GM19193 (cell line): ENCODE data around the gene ITGA11.

Experiments used
- POLR2A ChIP-seq: IDR thresholded peaks from 4 replicates; pipeline ENCODE4 v1.6.1; 2011; ENCODE audit not compliant: insufficient read depth, insufficient read length; ENCODE audit errors: extremely low read depth

The ITGA11 gene

DNA sequence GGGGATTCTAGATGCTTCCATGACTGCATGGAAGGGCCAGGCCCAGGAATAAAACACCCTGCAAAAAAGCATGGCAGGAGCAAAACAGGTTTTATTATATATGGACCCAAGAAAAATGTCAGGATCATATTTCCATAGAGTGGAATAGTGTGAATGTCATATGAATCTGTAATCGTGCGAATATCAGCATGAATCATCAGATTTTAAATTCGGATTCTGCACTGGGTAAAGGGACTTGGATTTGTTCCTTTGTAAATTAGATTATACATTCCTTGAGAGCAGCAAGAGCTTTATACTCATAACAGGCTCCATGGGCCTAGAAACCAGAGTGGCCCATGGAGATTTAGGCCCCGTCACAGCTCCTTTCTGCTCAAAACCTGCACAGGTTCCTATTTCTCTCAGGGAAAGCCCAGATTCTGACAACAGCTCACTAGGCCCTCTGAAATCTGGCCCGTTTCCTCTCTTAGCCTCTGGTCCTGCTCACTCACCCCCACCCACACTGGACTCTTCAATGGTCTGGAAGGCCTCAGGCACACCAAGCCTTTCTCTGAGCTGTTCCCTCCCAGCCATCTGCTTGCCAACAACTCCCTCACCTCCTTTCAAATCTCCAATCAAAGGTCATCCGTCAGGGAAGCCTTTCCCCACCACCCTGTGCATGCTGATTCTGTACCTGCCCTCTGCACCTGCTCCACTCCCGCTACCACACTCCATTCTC lies 78.4 kb downstream of the ITGA11 start:
- TF ChIP-seq POLR2A = no peak

DNA sequence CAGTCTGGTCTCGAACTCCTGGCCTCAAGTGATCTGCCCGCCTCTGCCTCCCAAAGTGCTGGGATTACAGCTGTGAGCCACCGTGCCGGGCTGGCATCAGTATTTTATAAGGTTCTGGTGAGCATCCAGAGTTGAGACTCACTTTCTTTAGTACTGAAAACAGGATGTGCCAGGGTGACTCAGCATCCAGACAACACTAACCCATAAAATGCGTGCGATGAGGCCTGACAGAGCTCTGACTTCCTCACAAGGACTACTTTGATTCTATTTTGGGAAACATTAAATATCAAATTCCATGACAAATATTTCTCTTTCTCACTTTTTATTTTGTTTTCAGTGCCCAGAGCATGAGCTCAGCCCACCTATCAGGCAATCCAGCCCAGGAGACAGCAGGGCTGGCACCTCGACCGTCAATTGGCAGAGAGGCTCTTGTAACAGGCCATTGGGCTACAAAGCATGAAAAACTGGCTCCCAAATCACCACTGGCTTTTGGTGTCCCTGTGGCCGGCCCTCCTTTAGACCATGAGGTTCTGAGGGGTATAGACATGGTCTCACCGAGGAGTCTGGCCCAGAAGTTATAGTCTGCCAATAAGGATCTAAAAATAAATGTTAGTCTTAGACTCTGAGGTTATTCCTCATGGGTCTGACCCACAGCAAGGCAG lies 79.4 kb downstream of the ITGA11 start:
- no peak for TF ChIP-seq POLR2A

DNA sequence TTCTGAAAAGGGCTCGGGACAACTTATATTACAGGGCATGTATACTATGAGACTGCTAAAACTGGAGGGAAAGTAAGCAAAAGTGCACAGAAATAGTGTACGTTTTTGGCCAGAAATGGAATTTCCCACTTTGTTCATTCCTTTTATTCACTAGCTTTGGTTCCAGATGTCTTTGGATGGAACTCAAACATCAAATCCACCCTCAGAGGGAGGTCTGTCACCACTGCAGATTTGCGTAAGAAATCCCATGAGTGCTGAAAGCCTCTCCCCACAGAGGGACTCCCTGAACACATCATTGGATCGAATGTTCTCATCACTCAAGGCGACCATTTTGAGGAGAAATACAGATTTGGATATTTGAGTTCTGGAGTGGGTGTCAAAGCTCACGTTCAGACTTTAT lies 82.8 kb downstream of the ITGA11 start:
- no peak for TF ChIP-seq POLR2A

DNA sequence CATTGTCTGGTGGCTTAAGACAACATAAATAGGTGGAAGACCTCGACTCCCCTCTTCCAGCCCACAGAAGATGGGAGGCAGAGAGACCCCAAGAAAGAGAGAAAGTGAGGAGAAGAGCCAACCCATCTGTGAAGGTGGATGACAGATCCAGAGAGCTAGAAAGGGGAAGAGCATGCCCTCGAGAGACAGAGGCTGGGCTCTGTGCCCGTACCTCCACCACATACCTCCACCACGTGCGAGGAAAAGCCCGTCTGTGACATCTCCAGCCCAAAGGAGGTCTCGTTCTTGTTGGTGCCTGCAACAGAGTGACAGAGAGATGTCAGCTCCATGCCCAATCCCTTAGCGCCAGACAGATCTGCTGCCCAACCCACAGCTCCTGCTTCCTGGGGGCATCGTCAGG lies 83.4 kb downstream of the ITGA11 start:
- TF ChIP-seq POLR2A = no peak

DNA sequence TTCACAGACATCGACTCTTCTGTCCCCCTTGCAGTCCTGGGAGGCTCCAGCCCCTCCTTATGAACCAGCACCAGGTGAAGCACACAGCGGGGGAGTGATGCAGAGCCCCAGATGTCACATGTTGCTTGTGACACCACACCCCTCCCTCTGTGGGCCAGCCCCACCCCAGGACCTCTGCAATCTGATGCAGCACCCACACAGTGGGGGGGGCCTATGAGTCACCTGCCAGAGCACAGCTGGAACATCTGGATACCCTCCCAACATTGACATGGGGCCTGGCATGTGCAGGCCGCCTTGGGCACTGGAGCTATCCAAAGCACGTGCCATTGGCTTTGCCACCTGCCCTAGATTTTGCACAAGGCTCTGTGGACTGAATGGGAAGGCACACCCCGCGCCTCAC lies 83.9 kb downstream of the ITGA11 start:
- no peak for TF ChIP-seq POLR2A

GRCh38 chr15:68347392-68347791 lies 84.6 kb downstream of the ITGA11 start:
- no peak for TF ChIP-seq POLR2A

- no peak for TF ChIP-seq POLR2A
Observed at GRCh38 chr15:68346979-68347378, 85.0 kb downstream of the ITGA11 start.

GRCh38 chr15:68345481-68345880 lies 86.5 kb downstream of the ITGA11 start:
- no peak for TF ChIP-seq POLR2A

GRCh38 chr15:68344600-68344999 lies 87.4 kb downstream of the ITGA11 start:
- no peak for TF ChIP-seq POLR2A

DNA sequence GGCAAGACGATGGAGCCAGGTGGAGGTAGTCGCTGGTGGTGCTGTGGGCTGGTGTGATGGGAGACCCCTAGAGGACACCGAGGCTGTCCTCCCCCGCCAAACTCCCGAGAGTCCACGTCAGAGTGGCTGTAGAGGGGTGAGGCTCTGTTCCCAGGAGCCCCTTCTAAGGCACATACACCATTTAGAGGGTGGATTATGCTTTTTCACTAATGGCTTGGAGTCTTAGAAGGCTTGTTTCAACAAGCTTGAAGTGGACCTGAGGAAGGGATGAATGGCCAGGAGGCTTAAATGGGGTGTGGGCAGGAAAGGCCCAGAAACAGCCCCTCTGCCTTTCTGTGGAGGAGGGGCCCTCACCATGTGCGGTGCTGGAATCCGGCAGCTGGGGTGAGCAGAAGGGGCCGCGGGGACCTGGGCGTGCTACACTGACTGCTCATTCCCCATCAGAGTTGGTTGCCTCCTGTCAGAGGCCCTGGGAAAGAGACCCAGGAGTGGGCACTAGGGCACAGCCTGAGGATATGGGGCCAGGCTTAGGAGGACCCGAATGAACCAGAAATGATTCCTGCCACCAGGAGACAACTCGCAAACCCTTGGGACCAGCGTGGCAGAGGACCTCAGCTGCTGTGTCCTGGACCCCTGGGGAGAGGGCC lies 88.3 kb downstream of the ITGA11 start:
- no peak for TF ChIP-seq POLR2A

- TF ChIP-seq POLR2A = no peak
Observed at GRCh38 chr15:68341760-68342725, 89.9 kb downstream of the ITGA11 start.

- TF ChIP-seq POLR2A = no peak
Observed at GRCh38 chr15:68340726-68341671, 91.0 kb downstream of the ITGA11 start.

DNA sequence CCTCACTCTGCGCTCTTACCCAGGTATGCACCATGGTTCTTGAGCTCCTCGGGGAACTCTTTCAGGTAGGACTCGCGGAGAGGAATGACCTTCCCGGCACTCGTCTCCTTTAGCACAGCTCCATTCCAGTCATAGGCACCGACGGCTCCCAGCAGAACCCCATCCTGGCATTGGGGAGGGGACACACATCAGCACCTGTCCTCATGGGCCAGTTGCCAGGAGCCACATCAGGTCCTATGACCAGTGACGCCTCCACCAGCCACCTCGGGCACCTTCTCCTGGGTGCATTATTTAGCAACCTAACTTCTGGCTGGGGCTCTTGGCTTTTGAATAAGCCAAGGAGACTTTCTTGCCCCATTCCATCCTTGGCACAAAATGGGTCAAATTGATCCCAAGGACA lies 92.5 kb downstream of the ITGA11 start:
- TF ChIP-seq POLR2A = no peak

DNA sequence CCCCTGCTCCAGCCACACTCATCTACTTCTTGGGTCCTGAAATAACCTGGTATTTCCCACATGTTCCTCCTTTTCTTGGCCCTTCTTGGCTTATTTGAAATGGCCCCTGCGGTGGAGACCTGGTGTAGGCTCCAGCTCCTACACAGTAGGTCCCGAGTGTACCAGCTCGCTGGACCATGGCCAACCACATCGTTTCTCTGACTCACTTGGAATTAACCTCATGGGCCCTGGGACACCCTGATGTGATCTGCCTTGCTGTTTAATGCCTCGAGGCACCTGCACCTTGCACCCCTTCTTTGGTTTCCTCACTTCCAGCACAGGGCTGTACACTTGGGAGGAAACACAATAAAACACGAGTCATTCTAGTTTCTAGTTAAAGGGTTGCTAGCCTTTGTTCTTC lies 94.1 kb downstream of the ITGA11 start:
- no peak for TF ChIP-seq POLR2A

DNA sequence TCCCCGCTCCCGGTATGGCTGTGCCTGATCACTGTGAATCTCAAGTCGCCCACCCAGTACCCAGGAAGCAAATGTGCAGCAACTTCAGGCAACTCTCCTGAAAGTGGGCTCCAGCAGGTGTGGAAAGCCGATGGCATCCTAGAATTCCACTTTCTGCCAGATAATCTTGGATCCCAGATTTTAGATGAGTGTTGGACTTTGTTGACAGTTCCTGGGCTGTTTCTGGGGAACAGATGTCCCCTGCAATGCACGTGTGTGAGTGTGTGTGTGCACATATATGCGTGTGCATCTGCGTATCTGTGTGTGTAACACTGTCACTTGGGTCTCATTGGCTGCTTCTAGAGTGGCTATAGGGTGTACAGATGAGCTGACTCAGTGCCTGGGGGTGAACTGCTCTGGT lies 95.4 kb downstream of the ITGA11 start:
- TF ChIP-seq POLR2A = no peak

DNA sequence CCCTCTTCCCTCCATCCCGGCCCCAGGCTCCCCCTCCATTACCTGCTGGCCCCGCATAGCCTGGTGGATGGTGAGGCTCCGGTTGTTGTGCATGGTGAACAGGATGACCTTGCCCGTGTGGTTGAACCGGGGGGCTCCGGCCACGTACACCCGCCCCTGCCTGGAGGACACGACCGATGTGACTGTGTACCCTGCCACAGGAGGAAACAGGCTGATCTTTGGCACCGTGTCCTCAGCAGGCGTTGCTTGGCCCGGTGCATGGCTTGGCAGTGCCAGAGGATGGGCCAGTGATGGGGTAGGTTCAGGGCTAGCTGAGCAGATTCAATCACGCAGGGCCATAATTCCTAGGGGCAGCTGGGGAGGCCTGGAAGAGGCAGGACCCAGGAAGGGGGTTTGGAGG lies 96.3 kb downstream of the ITGA11 start:
- no peak for TF ChIP-seq POLR2A
